Breast epithelium (tissue), 3 donors: ENCODE measurements around the gene SPACA4.

ENCODE experiments used
- CTCF ChIP-seq, 3 donors: fragments of 450-650 bp; IDR thresholded peaks; one replicate each; pipeline ENCODE4 v1.5.1; 2016 to 2017; ENCODE audit warnings: antibody characterized with exemption in 3 of 3, mild to moderate bottlenecking in 3 of 3, moderate library complexity in 3 of 3
- POLR2A ChIP-seq: fragments of 450-650 bp; IDR thresholded peaks from one replicate; pipeline ENCODE4 v1.6.1; 2016; ENCODE audit warnings: antibody characterized with exemption, mild to moderate bottlenecking, moderate library complexity

GRCh38 chr19:48560095-48560530, 46.4 kb upstream of the SPACA4 start:
- no peak for TF ChIP-seq CTCF (IDR thresholded peaks at IDR 0.05)
- no peak for TF ChIP-seq POLR2A
